A673 (cell line): ENCODE data around the gene DDX39B. TPM values are rescaled to one million over a fixed set of nuclear protein-coding genes. Genes with fewer than 3 reads are reported as not detected.
A peak's percentile ranks its signal among the peaks of the same experiment; 100 is the strongest.

Experiments used
- BruUV-seq: library from RNA; stranded (reverse); fragments of 400-500 nt; replicated peaks from 2 replicates; lab custom pipeline; 2021; lab: Mats Ljungman, UMichigan
- CTCF ChIA-PET: fragments of 300-600 bp; sonication (Branson Sonifier 250); formaldehyde crosslinking; loops from one replicate; lab custom pipeline; 2022; ENCODE audit warnings: antibody characterized with exemption; lab: Charles Lee
- POLR2A ChIA-PET: fragments of 300-600 bp; sonication (Branson Sonifier 250); formaldehyde crosslinking; loops from one replicate; lab custom pipeline; 2022; ENCODE audit warnings: antibody characterized with exemption; ENCODE audit not compliant: low non-redundant PET; lab: Charles Lee
- DNase-seq: peaks from one replicate; pipeline ENCODE4 v3.0.0-alpha.2; 2015; ENCODE audit warnings: low spot score
- H3K27ac ChIP-seq: fragments of 200-600 bp; sonication (generic); 2 replicates; pipeline ENCODE4 v1.5.1; 2016; ENCODE audit warnings: mixed run types, low read depth, mild to moderate bottlenecking, mixed read lengths, antibody characterized with exemption, low read length; ENCODE audit not compliant: poor library complexity, severe bottlenecking
- H3K27me3 ChIP-seq: fragments of 200-600 bp; sonication (generic); replicated peaks from 2 replicates; pipeline ENCODE4 v1.6.1; 2017; ENCODE audit warnings: mixed run types, low read depth, mild to moderate bottlenecking, mixed read lengths, antibody characterized with exemption, low read length; ENCODE audit not compliant: insufficient read depth, poor library complexity
- H3K36me3 ChIP-seq: fragments of 200-600 bp; sonication (generic); 2 replicates; pipeline ENCODE4 v1.6.1; 2016; ENCODE audit warnings: mixed run types, mild to moderate bottlenecking, mixed read lengths, antibody characterized with exemption, low read length; ENCODE audit not compliant: insufficient read depth, poor library complexity, severe bottlenecking
- H3K4me1 ChIP-seq: fragments of 200-600 bp; sonication (generic); 2 replicates; pipeline ENCODE4 v1.6.1; 2017; ENCODE audit warnings: mixed run types, mild to moderate bottlenecking, mixed read lengths, antibody characterized with exemption, low read length; ENCODE audit not compliant: insufficient read depth, poor library complexity, severe bottlenecking
- H3K4me3 ChIP-seq: fragments of 200-600 bp; sonication (generic); 2 replicates; pipeline ENCODE4 v1.5.1; 2016; ENCODE audit warnings: low read depth, mixed run types, mild to moderate bottlenecking, mixed read lengths, low read length; ENCODE audit not compliant: poor library complexity, severe bottlenecking
- H3K9me3 ChIP-seq: fragments of 200-600 bp; sonication (generic); 2 replicates; pipeline ENCODE4 v1.6.1; 2016; ENCODE audit warnings: mixed run types, low read depth, mild to moderate bottlenecking, mixed read lengths, antibody characterized with exemption, low read length; ENCODE audit not compliant: poor library complexity, severe bottlenecking
- CTCF ChIP-seq: fragments of 300-800, 200-600 bp; sonication (generic); conservative IDR thresholded peaks from 2 replicates; pipeline ENCODE4 v1.5.1; 2017; ENCODE audit warnings: low read depth, mild to moderate bottlenecking, antibody characterized with exemption, low read length, moderate library complexity, mixed read lengths
- EZH2 ChIP-seq: fragments of 200-600 bp; sonication (generic); IDR thresholded peaks from 2 replicates; pipeline ENCODE4 v1.6.1; 2017; ENCODE audit warnings: borderline replicate concordance, low read depth, mild to moderate bottlenecking, mixed read lengths, antibody characterized with exemption, low read length; ENCODE audit not compliant: poor library complexity, severe bottlenecking
- intact Hi-C: fragments of 100-400 bp; cut with micrococcal nuclease; formaldehyde crosslinking; loops from one replicate; pipeline ENCODE4 v1.10.0; 2022; ENCODE audit not compliant: unreplicated experiment
- total RNA-seq: library from RNA; stranded (reverse); gene quantifications from 2 replicates; pipeline ENCODE4 v1.2.3, GENCODE V29; 2021

DDX39B gene
- total RNA-seq, 1 experiment from 2014 or later: 558 TPM

- no peaks in the 10 kb centered on the region for H3K9me3 ChIP-seq
- ChIA-PET POLR2A (no interaction called here), CTCF (no interaction called here)
- no peaks in the 10 kb centered on the region for H3K36me3 ChIP-seq
- H3K27me3 ChIP-seq: no peaks in the 10 kb centered on the region
- no peak overlapping the region for H3K4me3 ChIP-seq
- no peak for DNase-seq
- H3K27ac ChIP-seq: no peak overlapping the region
- TF ChIP-seq CTCF (no peak), EZH2 (no peak)
- intact Hi-C loops: no loop called here
- H3K4me1 ChIP-seq: peaks cover 5% of the 10 kb centered on the region
- BruUV-seq: no TSS peak
Measured at GRCh38 chr6:31577579-31577966, 35.8 kb upstream of the DDX39B start.

- no peak for DNase-seq
- peaks cover 5% of the 10 kb centered on the region for H3K4me1 ChIP-seq
- H3K36me3 ChIP-seq: no peaks in the 10 kb centered on the region
- CTCF ChIA-PET: no interaction called here
- no TSS peak for BruUV-seq
- no peaks in the 10 kb centered on the region for H3K27me3 ChIP-seq
- no peak overlapping the region for H3K27ac ChIP-seq
- POLR2A ChIA-PET: no interaction called here
- TF ChIP-seq CTCF (no peak), EZH2 (no peak)
- no peaks in the 10 kb centered on the region for H3K9me3 ChIP-seq
- no peak overlapping the region for H3K4me3 ChIP-seq
- intact Hi-C loops: no loop called here
Measured at GRCh38 chr6:31576897-31577578, 35.2 kb upstream of the DDX39B start.

- Histone ChIP-seq H3K4me1 (peaks cover 5% of the 10 kb centered on the region), H3K9me3 (no peaks in the 10 kb centered on the region), H3K4me3 (no peak overlapping the region), H3K27ac (no peak overlapping the region), H3K27me3 (no peaks in the 10 kb centered on the region), H3K36me3 (no peaks in the 10 kb centered on the region)
- BruUV-seq: no TSS peak
- TF ChIP-seq CTCF (no peak), EZH2 (no peak)
- DNase-seq: peak; percentile 45
- intact Hi-C loops: no loop called here
- ChIA-PET POLR2A (no interaction called here), CTCF (no interaction called here)
Measured at GRCh38 chr6:31575952-31576685, 34.3 kb upstream of the DDX39B start.
